Right lobe of liver (tissue), 4 donors: ENCODE measurements around the gene STING1.

Source experiments
- POLR2A ChIP-seq: fragments of 450-650 bp; IDR thresholded peaks from one replicate; pipeline ENCODE4 v1.6.1; 2017; ENCODE audit warnings: antibody characterized with exemption, mild to moderate bottlenecking
- TF ChIP-seq, protein P1 (sequence below), 4 donors: fragments of 200-600 bp in 3 of 4; fragments of 450-650 bp in 1 of 4; IDR thresholded peaks; one replicate each; pipeline versions ENCODE4 v1.5.1 to v1.8.0; 2016 to 2022; ENCODE audit warnings: antibody characterized with exemption in 4 of 4, mild to moderate bottlenecking in 2 of 4
- donor health status: DM: no; HTN: no; CAD: no.
- donor health status: DM: no; HTN: no; CAD: no.
- donor health status: DM: no; HTN: yes; CAD: no.

GRCh38 chr5:139481580-139482049 is 943 bp downstream of the STING1 start:
- TF ChIP-seq, protein P1, sequence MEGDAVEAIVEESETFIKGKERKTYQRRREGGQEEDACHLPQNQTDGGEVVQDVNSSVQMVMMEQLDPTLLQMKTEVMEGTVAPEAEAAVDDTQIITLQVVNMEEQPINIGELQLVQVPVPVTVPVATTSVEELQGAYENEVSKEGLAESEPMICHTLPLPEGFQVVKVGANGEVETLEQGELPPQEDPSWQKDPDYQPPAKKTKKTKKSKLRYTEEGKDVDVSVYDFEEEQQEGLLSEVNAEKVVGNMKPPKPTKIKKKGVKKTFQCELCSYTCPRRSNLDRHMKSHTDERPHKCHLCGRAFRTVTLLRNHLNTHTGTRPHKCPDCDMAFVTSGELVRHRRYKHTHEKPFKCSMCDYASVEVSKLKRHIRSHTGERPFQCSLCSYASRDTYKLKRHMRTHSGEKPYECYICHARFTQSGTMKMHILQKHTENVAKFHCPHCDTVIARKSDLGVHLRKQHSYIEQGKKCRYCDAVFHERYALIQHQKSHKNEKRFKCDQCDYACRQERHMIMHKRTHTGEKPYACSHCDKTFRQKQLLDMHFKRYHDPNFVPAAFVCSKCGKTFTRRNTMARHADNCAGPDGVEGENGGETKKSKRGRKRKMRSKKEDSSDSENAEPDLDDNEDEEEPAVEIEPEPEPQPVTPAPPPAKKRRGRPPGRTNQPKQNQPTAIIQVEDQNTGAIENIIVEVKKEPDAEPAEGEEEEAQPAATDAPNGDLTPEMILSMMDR (IDR thresholded peaks at IDR 0.05) = no peak
- no peak for TF ChIP-seq POLR2A
